ENCODE measurements around the gene METTL24. TPM values are rescaled to one million over a fixed set of nuclear protein-coding genes. Genes with fewer than 3 reads are reported as not detected.

The METTL24 gene
- total and polyA plus RNA-seq, 4 donors = 2.8 to 11.5 (median 4.9) TPM

- H3K27me3 ChIP-seq (ENCODE audit: control insufficient read depth, insufficient read depth, low read length) = no peaks in the 10 kb centered on the region
- H3K4me3 ChIP-seq (ENCODE audit: low read depth, low read length) = no peak overlapping the region
- 83% methylated on average over 2 of the region's 2 CpGs for WGBS (ENCODE audit: insufficient coverage)
- H3K4me1 ChIP-seq (ENCODE audit: control insufficient read depth, insufficient read depth, low read length) = no peaks in the 10 kb centered on the region
- H3K27ac ChIP-seq (ENCODE audit: low read depth, low read length) = no peak overlapping the region
- no peaks in the 10 kb centered on the region for H3K36me3 ChIP-seq (ENCODE audit: control insufficient read depth, insufficient read depth, low read length)
- DNase-seq (ENCODE audit: low read depth in 4 of 6, low spot score in 6 of 6) = peak in 1 of 6 donors; percentile 54
- no peaks in the 10 kb centered on the region for H3K9me3 ChIP-seq (ENCODE audit: control insufficient read depth, insufficient read depth, low read length)
These were observed 8.1 kb upstream of the METTL24 start for GRCh38 chr6:110366256-110366655.

- no peak overlapping the region for H3K4me3 ChIP-seq (ENCODE audit: low read depth, low read length)
- H3K27ac ChIP-seq (ENCODE audit: low read depth, low read length) = no peak overlapping the region
- no peaks in the 10 kb centered on the region for H3K36me3 ChIP-seq (ENCODE audit: control insufficient read depth, insufficient read depth, low read length)
- H3K27me3 ChIP-seq (ENCODE audit: control insufficient read depth, insufficient read depth, low read length) = no peaks in the 10 kb centered on the region
- no peak for DNase-seq (ENCODE audit: low read depth in 4 of 6, low spot score in 6 of 6)
- no peaks in the 10 kb centered on the region for H3K9me3 ChIP-seq (ENCODE audit: control insufficient read depth, insufficient read depth, low read length)
- 33% methylated on average over 1 of the region's 5 CpGs for WGBS (ENCODE audit: insufficient coverage)
- H3K4me1 ChIP-seq (ENCODE audit: control insufficient read depth, insufficient read depth, low read length) = no peaks in the 10 kb centered on the region
These were observed 6.4 kb upstream of the METTL24 start for GRCh38 chr6:110364364-110365105.

- 100% methylated on average over 1 of the region's 3 CpGs for WGBS (ENCODE audit: insufficient coverage)
- Histone ChIP-seq H3K36me3 (ENCODE audit: control insufficient read depth, insufficient read depth, low read length) (no peaks in the 10 kb centered on the region), H3K4me1 (ENCODE audit: control insufficient read depth, insufficient read depth, low read length) (no peaks in the 10 kb centered on the region), H3K4me3 (ENCODE audit: low read depth, low read length) (no peak overlapping the region), H3K27me3 (ENCODE audit: control insufficient read depth, insufficient read depth, low read length) (no peaks in the 10 kb centered on the region), H3K27ac (ENCODE audit: low read depth, low read length) (no peak overlapping the region), H3K9me3 (ENCODE audit: control insufficient read depth, insufficient read depth, low read length) (no peaks in the 10 kb centered on the region)
- DNase-seq (ENCODE audit: low read depth in 4 of 6, low spot score in 6 of 6) = no peak
These were observed 5.6 kb upstream of the METTL24 start for GRCh38 chr6:110363748-110364147.

GRCh38 chr6:110360676-110361075 is 2.5 kb upstream of the METTL24 start:
- DNase-seq (ENCODE audit: low read depth in 4 of 6, low spot score in 6 of 6) = no peak
- no peaks in the 10 kb centered on the region for H3K9me3 ChIP-seq (ENCODE audit: control insufficient read depth, insufficient read depth, low read length)
- H3K4me1 ChIP-seq (ENCODE audit: control insufficient read depth, insufficient read depth, low read length) = peaks cover 16% of the 10 kb centered on the region
- H3K4me3 ChIP-seq (ENCODE audit: low read depth, low read length) = no peak overlapping the region
- peaks cover 6% of the 10 kb centered on the region for H3K27me3 ChIP-seq (ENCODE audit: control insufficient read depth, insufficient read depth, low read length)
- H3K36me3 ChIP-seq (ENCODE audit: control insufficient read depth, insufficient read depth, low read length) = no peaks in the 10 kb centered on the region
- 40% methylated on average over 1 of the region's 3 CpGs for WGBS (ENCODE audit: insufficient coverage)
- no peak overlapping the region for H3K27ac ChIP-seq (ENCODE audit: low read depth, low read length)

- peaks cover 6% of the 10 kb centered on the region for H3K27me3 ChIP-seq (ENCODE audit: control insufficient read depth, insufficient read depth, low read length)
- peaks cover 16% of the 10 kb centered on the region for H3K4me1 ChIP-seq (ENCODE audit: control insufficient read depth, insufficient read depth, low read length)
- no CpG with 5 or more reads among the region's 5 CpGs for WGBS (ENCODE audit: insufficient coverage)
- DNase-seq (ENCODE audit: low read depth in 4 of 6, low spot score in 6 of 6) = no peak
- peak overlapping the region; percentile 70 for H3K27ac ChIP-seq (ENCODE audit: low read depth, low read length)
- H3K36me3 ChIP-seq (ENCODE audit: control insufficient read depth, insufficient read depth, low read length) = no peaks in the 10 kb centered on the region
- no peak overlapping the region for H3K4me3 ChIP-seq (ENCODE audit: low read depth, low read length)
- H3K9me3 ChIP-seq (ENCODE audit: control insufficient read depth, insufficient read depth, low read length) = no peaks in the 10 kb centered on the region
These were observed 1.4 kb upstream of the METTL24 start for GRCh38 chr6:110359556-110359955.

GRCh38 chr6:110358553-110359160 is 508 bp upstream of the METTL24 start:
- Histone ChIP-seq H3K4me3 (ENCODE audit: low read depth, low read length) (peak overlapping the region; percentile 24), H3K36me3 (ENCODE audit: control insufficient read depth, insufficient read depth, low read length) (no peaks in the 10 kb centered on the region), H3K27me3 (ENCODE audit: control insufficient read depth, insufficient read depth, low read length) (peaks cover 6% of the 10 kb centered on the region), H3K4me1 (ENCODE audit: control insufficient read depth, insufficient read depth, low read length) (peaks cover 16% of the 10 kb centered on the region), H3K9me3 (ENCODE audit: control insufficient read depth, insufficient read depth, low read length) (no peaks in the 10 kb centered on the region), H3K27ac (ENCODE audit: low read depth, low read length) (peak overlapping the region; percentile 70)
- WGBS (ENCODE audit: insufficient coverage) = no CpG with 5 or more reads among the region's 13 CpGs
- peak in 2 of 6 donors; percentile 45 to 69 for DNase-seq (ENCODE audit: low read depth in 4 of 6, low spot score in 6 of 6)

- no peak for DNase-seq (ENCODE audit: low read depth in 4 of 6, low spot score in 6 of 6)
- Histone ChIP-seq H3K27ac (ENCODE audit: low read depth, low read length) (peak overlapping the region; percentile 53), H3K36me3 (ENCODE audit: control insufficient read depth, insufficient read depth, low read length) (no peaks in the 10 kb centered on the region), H3K4me1 (ENCODE audit: control insufficient read depth, insufficient read depth, low read length) (peaks cover 16% of the 10 kb centered on the region), H3K4me3 (ENCODE audit: low read depth, low read length) (peak overlapping the region; percentile 35), H3K27me3 (ENCODE audit: control insufficient read depth, insufficient read depth, low read length) (peaks cover 6% of the 10 kb centered on the region), H3K9me3 (ENCODE audit: control insufficient read depth, insufficient read depth, low read length) (no peaks in the 10 kb centered on the region)
- 25% methylated on average over 14 of the region's 14 CpGs for WGBS (ENCODE audit: insufficient coverage)
These were observed 868 bp downstream of the METTL24 start for GRCh38 chr6:110357298-110357663.

GRCh38 chr6:110356778-110357177 is 1.4 kb downstream of the METTL24 start:
- Histone ChIP-seq H3K4me3 (ENCODE audit: low read depth, low read length) (no peak overlapping the region), H3K4me1 (ENCODE audit: control insufficient read depth, insufficient read depth, low read length) (peaks cover 16% of the 10 kb centered on the region), H3K27me3 (ENCODE audit: control insufficient read depth, insufficient read depth, low read length) (peaks cover 6% of the 10 kb centered on the region), H3K27ac (ENCODE audit: low read depth, low read length) (peak overlapping the region; percentile 53), H3K9me3 (ENCODE audit: control insufficient read depth, insufficient read depth, low read length) (no peaks in the 10 kb centered on the region), H3K36me3 (ENCODE audit: control insufficient read depth, insufficient read depth, low read length) (no peaks in the 10 kb centered on the region)
- DNase-seq (ENCODE audit: low read depth in 4 of 6, low spot score in 6 of 6) = no peak
- WGBS (ENCODE audit: insufficient coverage) = 68% methylated on average over 15 of the region's 15 CpGs

- peaks cover 16% of the 10 kb centered on the region for H3K4me1 ChIP-seq (ENCODE audit: control insufficient read depth, insufficient read depth, low read length)
- no peak overlapping the region for H3K27ac ChIP-seq (ENCODE audit: low read depth, low read length)
- whole genome bisulfite sequencing (ENCODE audit: insufficient coverage) = 17% methylated on average over 1 of the region's 2 CpGs
- no peak for DNase-seq (ENCODE audit: low read depth in 4 of 6, low spot score in 6 of 6)
- H3K9me3 ChIP-seq (ENCODE audit: control insufficient read depth, insufficient read depth, low read length) = no peaks in the 10 kb centered on the region
- no peak overlapping the region for H3K4me3 ChIP-seq (ENCODE audit: low read depth, low read length)
- peaks cover 6% of the 10 kb centered on the region for H3K27me3 ChIP-seq (ENCODE audit: control insufficient read depth, insufficient read depth, low read length)
- no peaks in the 10 kb centered on the region for H3K36me3 ChIP-seq (ENCODE audit: control insufficient read depth, insufficient read depth, low read length)
These were observed 2.4 kb downstream of the METTL24 start for GRCh38 chr6:110355727-110356126.

- Histone ChIP-seq H3K4me3 (ENCODE audit: low read depth, low read length) (no peak overlapping the region), H3K27me3 (ENCODE audit: control insufficient read depth, insufficient read depth, low read length) (peaks cover 6% of the 10 kb centered on the region), H3K4me1 (ENCODE audit: control insufficient read depth, insufficient read depth, low read length) (peaks cover 16% of the 10 kb centered on the region), H3K36me3 (ENCODE audit: control insufficient read depth, insufficient read depth, low read length) (no peaks in the 10 kb centered on the region), H3K9me3 (ENCODE audit: control insufficient read depth, insufficient read depth, low read length) (no peaks in the 10 kb centered on the region), H3K27ac (ENCODE audit: low read depth, low read length) (no peak overlapping the region)
- no peak for DNase-seq (ENCODE audit: low read depth in 4 of 6, low spot score in 6 of 6)
- WGBS (ENCODE audit: insufficient coverage) = 80% methylated on average over 1 of the region's 2 CpGs
These were observed 3.1 kb downstream of the METTL24 start for GRCh38 chr6:110355022-110355421.
